GM18498 (cell line): ENCODE results near the gene ADAMTS6.
"Not testable (repeated sequence)": the region's sequence is repeated elsewhere in the genome, so short reads cannot be mapped to it uniquely, and the experiment has no call there.

Experiments
- ATAC-seq: cut with Tn5 transposase; IDR thresholded peaks from one replicate; pipeline ENCODE4 v1.9.1; 2021; ENCODE audit warnings: mild to moderate bottlenecking, moderate library complexity; ENCODE audit not compliant: unreplicated experiment

ADAMTS6 gene

DNA sequence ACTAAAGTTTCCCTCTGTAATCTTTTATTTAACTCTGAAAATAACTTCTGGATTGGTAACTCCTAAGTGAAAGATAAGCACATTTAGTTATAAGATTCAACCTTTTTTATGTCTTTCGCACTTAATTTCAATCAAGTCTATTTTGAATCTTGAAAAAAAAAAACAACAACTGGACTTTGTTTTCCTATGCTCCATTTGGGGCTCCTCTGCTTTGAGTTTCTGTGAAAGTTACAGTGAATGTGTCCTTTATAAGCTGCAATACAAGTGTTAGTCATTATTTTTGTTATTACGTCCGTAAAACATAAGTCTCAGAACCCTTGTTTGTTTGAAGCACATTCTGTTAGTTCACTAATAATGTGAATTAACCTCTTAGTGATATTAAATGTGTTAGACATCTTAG lies 276.8 kb downstream of the ADAMTS6 start:
- no peak for ATAC-seq

GRCh38 chr5:65203746-65204145 lies 278.0 kb downstream of the ADAMTS6 start:
- no peak for ATAC-seq

DNA sequence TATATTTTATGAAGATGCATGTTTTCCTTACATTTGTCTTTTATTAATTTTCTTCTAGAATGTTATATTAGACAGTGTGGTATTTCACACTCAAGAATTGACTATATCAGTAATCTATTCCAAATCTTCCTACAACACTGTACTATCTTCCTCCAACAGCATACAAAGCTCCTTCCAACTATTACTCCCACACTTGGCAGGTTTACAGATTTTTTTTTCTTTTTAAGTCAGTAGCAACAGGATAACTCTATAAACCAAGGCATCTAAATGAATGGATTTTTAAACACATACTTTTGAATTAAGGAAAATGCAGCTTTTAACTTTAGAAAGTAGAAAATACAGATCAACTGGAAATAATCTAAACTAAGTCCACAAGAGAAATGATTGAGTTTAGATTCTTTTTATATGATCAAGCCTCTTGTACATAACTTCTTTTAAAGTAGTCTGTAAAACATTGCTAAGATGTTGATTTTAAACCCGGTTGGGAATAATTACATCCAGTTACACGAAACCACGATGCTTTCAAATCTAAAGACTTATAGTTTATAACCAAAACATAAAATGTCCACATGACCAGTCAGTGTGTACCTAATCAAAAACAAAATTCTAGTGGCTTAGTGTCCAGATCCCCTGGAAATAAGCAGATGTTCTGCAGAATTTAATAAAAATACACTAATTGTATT lies 281.6 kb downstream of the ADAMTS6 start:
- no peak for ATAC-seq

DNA sequence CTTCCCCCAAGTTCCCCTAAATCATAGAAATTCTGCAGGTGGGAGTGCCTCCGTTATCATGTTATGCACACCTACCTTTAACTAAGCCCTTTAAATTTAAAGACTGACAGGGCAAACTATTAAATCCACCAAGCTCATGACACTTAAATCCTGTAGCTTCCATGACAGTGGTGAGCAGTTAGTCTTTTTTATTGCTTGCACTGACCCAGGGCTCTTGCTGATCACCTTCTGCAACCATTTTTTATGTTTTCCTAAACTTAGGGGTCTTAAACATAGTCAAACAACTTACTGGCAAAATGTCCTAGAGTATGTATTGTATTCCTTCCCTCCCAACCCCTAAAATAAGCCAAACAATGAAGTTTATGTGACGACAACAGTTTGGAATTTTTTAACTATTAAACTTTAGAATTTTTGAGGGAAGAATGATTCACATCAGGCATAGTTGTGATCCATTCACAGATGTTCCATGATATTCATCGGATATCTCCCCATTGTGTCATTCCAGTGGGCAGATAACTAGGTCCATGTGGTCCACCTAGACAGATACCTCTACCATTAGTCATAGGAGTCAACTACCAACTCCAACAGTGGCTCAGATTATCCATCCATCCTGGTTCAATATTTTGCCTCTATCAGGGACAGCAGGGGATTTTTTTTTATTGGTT lies 283.1 kb downstream of the ADAMTS6 start:
- no peak for ATAC-seq

GRCh38 chr5:65197531-65198455 lies 283.9 kb downstream of the ADAMTS6 start:
- no peak for ATAC-seq

- ATAC-seq = no peak
These were observed 286.8 kb downstream of the ADAMTS6 start for GRCh38 chr5:65194871-65195270.

DNA sequence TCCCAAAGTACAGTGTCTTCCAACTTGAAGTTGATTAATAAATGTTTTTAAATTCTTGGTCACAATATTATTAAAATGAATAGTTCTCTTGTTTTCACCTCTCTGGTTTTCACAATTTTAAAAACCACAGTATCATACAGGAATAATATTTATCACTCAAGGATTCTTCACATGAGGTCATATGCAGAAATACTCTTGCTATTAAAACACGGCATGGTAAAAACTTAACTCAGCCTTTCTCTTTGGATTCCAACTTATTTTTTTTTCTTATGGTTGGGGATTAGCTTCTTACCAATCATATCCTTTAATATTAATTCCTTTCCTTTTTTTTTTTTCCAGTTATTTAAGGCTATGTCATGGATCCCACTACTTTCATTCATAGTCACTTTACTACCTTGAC lies 289.4 kb downstream of the ADAMTS6 start:
- no peak for ATAC-seq

GRCh38 chr5:65191554-65192135 lies 290.1 kb downstream of the ADAMTS6 start:
- ATAC-seq = no peak

DNA sequence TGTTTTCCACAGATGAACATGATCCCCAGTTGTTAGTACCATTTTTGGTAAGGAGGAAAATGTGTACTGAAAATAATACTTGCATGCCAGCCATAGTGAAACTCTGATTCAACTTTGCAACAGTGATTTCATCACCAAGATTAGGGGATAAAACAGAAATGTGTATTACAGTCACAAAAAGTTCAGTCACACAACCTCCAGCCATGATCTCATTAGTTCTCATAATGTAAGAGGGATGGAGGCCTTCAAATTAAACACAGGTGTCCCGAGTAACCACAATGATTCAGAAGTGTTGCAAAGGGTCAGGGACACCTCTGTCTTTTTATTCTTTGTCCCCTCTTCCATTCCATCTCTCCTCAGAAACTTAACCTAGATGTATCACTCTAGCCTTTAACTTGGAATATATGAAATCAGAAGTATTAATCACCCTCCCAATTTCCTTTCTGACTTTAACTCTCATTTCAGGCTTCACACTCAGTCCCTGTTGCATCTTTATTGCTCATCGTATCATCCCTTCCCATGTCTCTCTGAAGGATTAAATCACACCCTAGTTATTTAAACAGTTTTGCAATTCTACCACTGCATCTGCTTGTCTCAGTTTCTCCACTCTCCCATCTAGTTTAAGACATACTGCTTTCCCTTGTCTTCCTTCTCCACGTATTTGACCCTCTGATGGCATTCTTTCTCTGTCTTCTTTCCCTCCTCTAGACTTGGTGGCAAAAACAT lies 291.2 kb downstream of the ADAMTS6 start:
- peak; percentile 70 for ATAC-seq

GRCh38 chr5:65186646-65187227 lies 295.0 kb downstream of the ADAMTS6 start:
- no peak for ATAC-seq

DNA sequence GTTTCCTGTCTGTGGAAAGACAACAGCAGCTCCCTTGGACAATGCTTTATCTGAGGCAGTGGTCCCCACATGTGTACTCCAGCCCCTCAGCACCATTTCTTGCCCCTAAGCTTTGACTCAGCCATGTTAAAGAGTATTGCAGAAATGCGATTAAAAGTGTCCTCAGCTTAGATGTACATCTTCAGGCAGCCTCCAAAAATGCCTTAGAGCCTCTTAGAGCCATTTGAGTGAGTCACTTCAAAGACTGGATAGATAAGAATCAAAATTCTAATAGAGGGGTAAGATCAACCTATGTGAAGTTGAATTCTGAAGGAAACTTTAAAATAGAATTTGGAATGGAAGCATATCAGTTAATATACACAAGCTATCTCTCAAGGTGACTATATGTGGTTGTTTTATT lies 296.3 kb downstream of the ADAMTS6 start:
- ATAC-seq = no peak

DNA sequence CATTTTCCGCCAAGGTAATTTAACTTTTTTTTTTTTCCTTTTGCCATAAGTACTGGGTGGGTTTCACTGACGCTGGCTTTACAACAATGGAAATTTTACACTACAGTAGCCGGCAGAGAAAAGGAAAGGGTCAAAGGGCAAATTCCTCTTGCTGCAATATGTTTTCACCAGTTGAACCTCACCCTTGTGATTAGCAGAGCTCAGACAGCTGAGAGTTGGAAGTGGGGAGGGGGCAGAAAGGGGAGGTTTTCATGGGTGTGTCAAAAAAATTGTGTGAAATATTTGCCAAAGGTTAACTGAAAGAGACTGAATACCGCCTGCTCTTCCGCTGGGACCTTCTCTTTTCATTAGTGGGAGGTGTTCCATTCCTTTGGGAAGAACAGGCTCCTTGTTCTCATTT lies 296.9 kb downstream of the ADAMTS6 start:
- ATAC-seq = no peak

DNA sequence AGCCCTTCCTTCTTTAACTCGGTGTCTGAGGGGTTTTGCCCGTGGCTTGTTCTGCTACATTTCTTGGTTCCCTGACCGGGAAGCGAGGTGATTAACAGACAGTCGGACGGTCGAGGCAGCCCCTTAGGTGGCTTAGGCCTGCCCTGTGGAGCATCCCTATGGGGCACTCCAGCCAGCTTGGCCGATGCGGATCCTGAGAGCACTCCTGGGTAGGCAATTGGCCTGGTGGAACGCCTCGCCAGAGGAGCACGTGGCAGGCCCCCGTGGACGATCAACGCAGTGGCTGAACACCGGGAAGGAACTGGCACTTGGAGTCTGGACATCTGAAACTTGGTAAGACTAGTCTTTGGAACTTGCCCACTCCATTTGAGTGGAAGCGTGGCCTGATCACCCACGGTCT lies 307.5 kb downstream of the ADAMTS6 start:
- ATAC-seq = not testable (repeated sequence)

- no peak for ATAC-seq
These were observed 308.6 kb downstream of the ADAMTS6 start for GRCh38 chr5:65173130-65173525.

DNA sequence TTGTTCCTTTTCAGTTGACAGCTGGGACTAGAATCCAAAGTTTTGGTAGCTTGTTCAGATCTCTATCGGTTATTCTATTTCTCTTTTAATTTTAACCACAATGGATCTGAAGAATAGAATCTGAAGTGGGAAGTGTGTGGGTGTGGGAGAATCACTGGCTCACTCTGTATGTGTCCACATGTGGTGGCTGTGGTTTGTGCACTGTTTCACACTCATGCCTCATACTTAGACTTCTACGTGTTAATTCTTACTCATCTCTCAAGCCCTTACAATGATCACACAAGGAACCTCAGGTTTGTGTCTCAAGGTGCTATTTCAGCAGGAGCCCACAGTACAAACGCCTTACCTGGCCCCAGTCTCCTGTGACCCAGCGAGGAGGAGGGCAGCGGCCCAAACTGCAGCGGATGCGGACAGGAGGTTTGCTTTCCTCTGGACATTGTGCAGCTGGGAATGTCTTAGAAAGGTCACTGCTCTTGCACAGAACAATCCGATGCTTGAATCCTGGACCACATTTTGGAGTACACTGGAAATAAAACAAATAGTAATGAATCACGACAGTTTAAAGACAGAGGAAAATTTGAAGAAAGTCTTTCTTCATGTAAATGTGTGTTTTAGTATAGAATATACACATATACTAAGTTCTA lies 309.1 kb downstream of the ADAMTS6 start:
- ATAC-seq = peak; percentile 99

DNA sequence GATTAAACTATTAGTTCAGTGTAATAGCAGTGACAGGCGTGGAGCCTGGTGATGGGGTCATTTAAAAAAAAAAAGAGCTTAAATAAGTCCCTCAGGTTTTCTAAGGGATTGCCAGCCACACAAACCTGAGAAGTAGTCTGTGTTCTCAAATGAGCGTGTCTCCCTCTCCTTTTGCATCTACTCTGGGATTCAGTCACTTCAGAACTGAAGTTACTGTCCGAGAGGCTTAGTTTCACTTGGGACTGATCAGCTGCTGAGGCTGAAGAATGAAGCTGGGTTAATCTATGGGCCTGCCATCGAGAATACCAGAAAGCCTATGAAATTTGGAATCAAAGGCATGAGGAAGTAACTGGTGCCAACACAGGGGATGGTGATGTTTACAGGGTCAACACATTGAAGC lies 310.1 kb downstream of the ADAMTS6 start:
- peak; percentile 55 for ATAC-seq

DNA sequence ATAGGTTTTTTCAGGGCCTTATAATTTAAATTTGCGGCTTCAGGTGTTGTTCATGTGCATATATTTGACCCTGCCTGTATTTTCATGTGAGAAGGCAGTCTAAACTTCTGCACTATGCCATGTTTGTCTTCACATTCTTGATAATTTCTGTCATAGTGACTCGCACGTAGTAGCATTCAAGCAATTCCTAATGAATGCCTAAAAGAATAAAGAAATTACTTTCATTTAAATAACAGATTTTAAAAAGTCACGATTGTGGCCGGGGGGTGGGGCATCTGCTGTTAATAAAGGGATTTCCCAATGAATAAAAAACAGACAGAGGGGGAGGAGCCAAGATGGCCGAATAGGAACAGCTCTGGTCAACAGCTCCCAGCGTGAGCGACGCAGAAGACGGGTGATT lies 318.0 kb downstream of the ADAMTS6 start:
- no peak for ATAC-seq

DNA sequence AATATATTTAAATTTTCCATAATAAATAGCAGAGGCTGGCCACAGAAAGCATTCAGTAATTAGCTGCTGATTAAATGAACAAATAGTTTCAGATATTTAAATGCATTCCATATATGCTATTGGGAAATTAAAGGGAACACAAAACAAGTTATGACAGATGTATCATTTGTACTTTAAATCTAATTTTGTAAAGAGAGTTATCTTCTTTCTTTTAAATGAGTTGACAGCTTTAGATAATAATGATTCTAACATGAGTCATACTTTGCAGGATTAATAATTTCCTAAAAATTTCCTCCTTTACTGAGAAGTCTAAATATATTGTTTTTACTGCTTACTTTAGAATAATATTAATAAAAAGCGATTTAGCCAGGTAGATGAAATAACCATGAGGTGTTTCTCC lies 320.1 kb downstream of the ADAMTS6 start:
- ATAC-seq = no peak

DNA sequence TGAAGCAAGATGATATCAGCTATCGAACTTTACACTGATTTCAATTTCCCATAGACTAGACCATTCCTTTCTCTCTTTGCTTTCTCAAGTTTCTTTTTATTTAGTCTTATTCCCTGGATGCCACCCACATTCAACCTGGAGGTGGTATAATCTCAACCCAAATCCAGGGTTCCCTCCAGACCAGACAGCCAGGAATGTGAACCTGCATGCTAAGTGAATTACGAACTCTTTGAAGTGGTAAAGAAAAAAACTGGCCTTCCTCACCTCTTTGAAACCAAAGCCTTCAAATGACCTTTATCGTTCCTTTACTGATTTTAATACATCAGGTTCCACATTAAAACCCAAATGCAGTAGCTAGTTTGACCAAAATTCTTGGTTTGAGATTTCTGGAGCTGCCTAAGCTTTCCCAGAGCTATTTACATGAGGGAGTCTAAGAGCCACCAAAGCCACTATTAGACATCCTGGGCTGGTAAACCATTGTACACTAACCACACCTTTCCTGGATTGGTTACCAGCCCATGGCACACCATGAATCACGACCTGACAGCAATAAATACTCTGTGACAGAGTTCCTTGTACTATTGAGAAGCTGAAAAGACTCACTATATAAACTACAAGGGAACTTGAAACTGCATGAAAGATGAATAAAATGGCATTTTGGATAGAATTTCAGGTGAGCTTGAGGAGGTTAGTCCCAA lies 323.7 kb downstream of the ADAMTS6 start:
- no peak for ATAC-seq
